Epithelial cell of alveolus of lung (primary cell): ENCODE measurements around the gene TDG. TPM values are rescaled to one million over a fixed set of nuclear protein-coding genes. Genes with fewer than 3 reads are reported as not detected.

Experiments
- total RNA-seq: library from RNA; depleted of rRNA; stranded (reverse); fragments of >200 nt; gene quantifications from 2 replicates; pipeline ENCODE4 v1.2.1, GENCODE V29; 2015

Gene TDG
- 14.2 and 19.6 TPM in 2 replicates for total RNA-seq

GRCh38 chr12:103965590-103966504 lies at the start of gene TDG:
TDG (plus strand) TSS chr12:103965872; CDS start chr12:103966038, 166 bp downstream.

GRCh38 chr12:103930034-103930786 lies 35.5 kb upstream of the TDG start, which contains the start of gene HSP90B1:
HSP90B1 (plus strand) TSS chr12:103930410; CDS start chr12:103930516, 106 bp downstream.

Other genes starting within 250 kb of the TDG start
- gene NT5DC3, start 124.6 kb upstream of the TDG start, total RNA-seq: 1.7 and 3.0 TPM in 2 replicates
- gene HSP90B1, start 35.5 kb upstream of the TDG start, total RNA-seq: 537 and 672 TPM in 2 replicates
- gene GLT8D2, start 84.3 kb downstream of the TDG start, total RNA-seq: 8.2 and 13.1 TPM in 2 replicates
- 4.7 and 14.6 TPM in 2 replicates for gene HCFC2, start 98.7 kb downstream of the TDG start, total RNA-seq
- 14.5 and 19.4 TPM in 2 replicates for gene NFYB, start 172.3 kb downstream of the TDG start, total RNA-seq
- gene TXNRD1, start 249.9 kb downstream of the TDG start, total RNA-seq: 196 and 279 TPM in 2 replicates